NCI-H2196 treated with DMSO at 0.1 percent for 48 hours (cell line): ENCODE data around the gene IL18.
"Not testable (repeated sequence)": the region's sequence is repeated elsewhere in the genome, so short reads cannot be mapped to it uniquely, and the experiment has no call there.

ENCODE experiments used
- DNase-seq: peaks from one replicate; lab custom pipeline; 2025; ENCODE audit not compliant: unreplicated experiment; lab: John Stamatoyannopoulos, UW

IL18 gene

DNA sequence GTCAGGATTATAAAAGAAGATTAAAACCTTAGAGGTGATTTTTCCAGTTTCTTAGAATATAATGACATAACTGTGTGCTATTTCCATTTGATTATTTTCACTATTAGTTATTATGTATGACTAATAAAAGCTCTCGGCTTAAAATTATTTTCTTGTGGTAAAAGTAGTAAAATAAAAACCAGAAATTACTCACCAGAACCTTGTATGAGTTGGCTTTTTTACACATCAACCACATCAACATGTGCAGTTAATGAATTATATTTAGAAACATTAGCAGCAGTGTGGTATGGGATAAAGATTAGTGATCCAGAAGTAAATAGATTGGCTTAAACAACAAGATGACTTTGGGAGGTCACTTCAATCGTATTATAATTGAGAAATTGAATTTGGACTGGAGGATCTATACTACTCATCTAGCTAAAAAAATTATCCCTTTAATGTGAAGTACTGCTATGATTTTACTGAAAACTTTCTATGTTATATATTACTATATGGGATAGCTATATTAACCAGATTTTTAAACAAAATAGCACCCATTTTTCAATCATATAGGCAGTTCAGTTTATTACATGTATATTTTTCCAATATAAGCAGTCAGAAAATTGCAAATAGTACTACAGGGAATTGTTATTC is 8.6 kb upstream of the IL18 start:
- DNase-seq: no peak

DNA sequence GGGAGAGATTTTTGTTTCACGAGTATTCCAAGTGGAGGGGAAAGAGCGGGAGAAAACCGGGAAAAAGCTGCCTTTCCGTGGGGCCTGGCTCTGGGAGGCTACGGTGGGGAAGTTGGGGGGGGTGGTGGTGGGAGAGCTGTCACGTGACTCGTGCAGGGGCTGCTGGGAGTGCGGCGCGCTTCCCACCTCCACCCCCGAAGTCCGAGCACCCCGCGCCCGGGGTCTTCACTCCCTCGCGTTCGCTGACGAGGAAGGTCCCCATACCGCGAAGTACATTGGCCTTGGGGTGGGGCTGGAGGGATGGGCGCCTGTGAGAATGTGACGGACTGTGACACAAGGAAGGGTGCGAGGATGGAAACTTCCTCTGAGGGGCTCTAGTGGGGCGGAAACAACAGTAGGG is 3.3 kb upstream of the IL18 start, which contains the start of gene TEX12:
Gene TEX12, plus strand, starts transcription at position 228 of the 400 bp plus-strand sequence. CDS start 1,897 bp downstream, outside the sequence.
- no peak for DNase-seq

DNA sequence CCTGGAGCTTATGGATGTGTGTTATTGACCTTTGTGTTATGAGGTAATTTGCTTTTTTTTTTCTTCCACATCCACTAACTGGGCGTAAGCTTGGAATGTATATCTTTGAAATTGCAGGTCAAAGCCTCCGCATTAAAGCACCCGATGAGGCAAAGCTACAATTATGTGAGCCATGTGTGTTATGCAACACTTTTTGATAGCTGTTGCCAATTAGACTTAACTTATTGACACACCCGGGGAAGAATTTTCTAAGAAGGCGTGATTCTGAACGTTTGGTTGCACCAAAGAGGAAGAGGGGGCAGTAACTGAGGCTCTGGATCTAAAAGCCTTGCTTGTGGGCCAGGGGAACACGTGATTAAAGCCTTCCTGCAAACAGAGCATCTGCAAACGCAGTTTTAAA is 2.7 kb upstream of the IL18 start:
- DNase-seq: no peak

DNA sequence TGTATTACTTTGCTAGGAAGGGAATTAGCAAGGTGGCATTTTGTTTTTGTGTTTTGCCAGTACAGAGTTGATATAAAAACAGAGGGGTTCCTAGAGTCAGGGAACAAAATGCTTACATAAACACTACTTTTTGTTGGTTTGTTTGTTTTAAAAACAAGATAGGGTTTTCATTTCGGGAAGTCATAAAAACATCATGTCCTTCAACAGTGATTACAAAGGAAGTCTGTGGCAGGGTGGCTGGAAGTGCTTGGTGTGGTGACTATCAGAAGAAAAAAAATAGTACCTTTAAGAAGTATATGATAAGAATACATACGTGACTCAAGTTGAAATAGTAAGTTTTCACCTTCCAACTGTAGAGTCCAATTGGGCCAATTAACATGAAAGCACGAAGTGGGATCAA is 1.2 kb upstream of the IL18 start:
- DNase-seq: no peak

DNA sequence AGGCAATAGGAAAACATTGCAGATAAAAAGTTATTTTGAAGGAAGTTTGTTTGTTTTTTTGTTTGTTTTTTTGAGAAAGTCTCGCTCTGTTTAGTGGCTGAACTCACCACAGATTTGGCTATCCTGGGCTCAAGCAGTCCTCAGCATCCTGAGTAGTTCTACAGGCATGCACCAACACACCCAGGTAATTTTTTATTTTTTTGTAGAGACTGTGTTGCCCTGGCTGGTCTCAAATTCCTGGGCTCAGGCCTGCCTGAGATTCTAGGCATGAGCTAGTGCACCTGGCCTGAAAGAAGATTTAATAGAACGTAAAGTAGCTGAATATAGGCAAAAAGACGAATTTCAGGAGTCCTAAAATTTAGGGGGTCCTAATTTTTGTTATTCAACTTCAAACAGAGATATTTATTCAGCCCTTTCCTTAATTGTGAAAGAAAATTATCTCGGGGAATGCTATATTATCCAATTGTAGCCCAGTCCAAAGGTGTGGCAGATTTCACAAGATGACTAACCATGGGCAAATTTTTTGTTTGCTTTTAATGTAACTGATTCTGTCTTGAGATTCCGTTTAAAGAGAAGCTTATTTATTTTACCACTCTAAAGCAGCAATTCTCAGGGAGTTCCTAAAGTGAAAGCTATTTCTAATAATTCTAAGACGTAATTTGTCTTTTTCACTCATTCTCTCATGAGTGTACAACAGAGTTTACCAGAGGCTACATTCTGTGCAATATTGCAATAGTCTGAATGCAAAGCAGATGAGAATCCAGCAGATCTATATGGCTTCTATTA is 940 bp downstream of the IL18 start:
- DNase-seq: no peak

DNA sequence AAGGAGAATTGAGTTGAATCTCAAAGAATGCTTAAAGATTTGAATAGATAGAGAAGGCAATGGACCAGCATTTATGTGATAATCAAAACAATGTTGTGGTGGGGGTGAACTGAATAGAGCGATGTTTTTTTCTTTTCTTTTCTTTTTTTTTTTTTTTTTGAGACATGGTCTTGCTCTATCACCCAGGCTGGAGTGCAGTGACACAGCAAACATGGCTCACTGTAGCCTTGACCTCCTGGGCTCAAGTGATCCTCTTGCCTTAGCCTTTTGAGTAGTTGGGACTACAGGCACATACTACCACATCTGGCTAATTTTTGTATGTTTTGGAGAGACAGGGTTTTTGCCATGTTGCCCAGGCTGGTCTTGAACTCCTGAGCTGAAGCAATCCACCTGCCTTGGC is 1.7 kb downstream of the IL18 start:
- DNase-seq: not testable (repeated sequence)

DNA sequence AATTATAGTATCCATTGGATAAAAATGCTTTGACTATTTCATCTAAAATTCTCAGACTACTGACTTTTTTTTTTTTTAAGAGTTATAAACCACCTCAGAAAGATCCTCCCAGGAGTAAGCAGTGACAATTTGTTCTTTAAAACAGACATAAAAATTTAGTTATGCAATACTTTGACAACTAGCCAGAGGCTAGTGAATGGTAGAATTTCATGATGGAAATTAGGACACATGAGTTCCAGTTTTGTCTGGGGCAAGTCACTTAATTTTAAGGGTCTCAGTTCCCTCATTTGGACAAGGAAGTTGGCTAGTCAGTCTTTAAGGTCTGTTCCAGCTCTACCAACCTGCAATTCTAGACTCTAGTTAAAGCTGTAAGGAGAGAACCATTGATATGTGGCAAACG is 2.9 kb downstream of the IL18 start:
- no peak for DNase-seq

DNA sequence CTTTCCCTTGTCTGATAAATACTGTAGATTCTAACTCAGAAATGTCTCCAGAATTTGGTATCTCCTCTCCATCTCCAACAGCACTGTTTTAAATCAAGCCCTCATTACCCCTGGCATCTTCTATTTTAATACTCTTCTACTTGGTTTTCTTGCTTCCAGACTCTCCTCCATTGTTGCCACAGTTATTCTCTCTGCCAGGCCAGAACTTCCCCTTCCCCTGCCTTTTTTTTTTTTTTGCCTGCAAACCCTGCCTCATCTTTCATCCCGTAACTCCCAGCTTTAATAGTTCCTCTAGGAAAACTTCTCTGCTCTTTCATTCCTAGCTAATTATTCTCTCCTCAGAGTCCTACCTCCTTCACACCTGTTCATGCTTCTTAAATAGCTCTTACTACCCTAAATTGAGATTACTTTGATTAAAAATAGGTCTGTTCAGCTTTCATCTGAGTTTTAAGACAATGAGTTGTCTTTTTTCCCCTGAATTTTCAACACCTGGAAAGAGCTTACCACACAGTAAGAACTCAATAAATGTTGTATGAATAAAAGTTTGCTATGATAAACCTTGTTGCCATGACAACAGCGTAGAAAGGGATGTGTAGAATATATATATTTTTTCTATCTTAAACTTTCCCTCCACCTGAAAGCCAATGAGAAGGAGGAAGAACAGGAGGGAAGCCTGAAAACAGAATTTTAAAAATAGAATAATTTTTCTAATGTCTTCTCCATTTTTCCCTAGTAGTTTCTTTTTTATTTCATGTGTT is 3.6 kb downstream of the IL18 start:
- DNase-seq: no peak

DNA sequence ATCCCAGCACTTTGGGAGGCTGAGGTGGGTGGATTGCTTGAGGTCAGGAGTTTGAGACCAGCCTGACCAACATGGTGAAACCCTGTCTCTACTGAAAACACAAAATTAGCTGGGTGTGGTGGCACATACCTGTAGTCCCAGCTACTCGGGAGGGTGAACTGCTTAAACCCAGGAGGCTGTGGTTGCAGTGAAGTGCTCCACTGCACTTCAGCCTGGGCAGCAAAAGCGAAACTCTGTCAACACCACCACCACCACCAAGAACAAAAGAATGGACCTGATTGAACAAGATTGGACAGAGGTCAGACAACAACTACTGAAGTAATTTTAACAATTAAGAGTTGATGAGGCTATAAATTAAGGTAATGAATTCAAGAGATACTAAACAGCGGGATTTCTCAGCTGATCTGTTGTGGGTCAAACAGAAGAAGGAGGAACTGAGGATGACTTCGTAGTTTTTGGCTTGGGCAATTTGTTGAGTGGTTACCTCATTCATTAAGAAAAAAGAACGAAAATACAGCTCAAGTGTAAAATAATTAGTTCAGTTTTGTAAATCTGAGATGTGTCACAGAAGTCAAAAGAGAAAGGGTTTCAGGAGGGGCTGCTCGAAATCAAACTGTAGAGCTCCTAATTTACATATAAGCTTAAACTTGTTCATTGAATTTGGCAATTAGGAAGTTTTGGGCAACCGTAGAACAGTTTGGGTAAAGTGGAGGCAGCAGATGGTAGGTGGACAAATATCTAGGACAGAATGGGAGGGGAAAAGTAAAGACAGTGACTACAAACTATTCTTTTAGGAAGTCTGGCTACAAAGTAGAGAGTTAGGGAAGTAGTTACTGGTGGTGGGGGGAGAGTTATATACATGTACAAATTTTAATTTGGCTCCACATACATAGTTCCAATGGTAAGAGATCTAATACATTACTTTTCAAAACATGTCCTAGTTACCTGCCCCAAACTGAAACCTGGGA is 4.5 kb downstream of the IL18 start:
- no peak for DNase-seq

DNA sequence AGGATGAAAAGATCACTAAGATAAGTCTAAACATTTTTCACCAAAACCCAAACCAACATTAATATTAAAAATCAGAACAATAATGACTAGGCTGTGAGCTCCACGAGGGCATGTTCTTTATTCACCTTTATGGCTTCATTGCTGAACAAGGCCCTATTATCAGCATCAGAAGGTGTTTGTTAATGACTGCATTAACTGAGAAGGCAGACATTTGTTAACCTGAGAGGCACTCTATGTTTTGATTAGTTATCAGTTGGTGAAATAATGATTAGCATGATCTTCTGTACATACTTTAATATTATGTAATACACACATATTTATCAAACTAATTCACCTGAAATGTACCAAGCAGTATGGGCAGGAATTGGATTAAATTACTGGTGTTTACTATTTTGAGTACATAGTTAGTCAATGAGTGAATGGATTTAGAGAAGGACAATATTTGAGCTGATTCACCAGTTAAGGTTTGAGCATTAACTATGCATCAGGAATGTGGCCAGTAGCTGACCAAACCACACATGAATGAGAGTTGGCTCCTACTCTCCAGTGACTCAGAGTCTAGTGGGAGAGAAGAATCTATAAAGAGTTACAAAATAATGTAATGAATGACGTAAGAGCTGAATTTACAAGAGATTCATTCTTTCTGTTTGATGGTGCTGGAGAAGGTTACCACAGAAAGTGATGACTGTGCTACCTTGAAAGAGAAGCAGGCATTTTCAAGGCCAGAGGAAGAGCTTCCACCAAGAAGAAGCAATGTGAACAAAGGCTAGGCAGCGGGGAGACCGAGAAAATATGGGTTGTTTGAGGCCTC is 6.7 kb downstream of the IL18 start:
- DNase-seq: peak; percentile 35

DNA sequence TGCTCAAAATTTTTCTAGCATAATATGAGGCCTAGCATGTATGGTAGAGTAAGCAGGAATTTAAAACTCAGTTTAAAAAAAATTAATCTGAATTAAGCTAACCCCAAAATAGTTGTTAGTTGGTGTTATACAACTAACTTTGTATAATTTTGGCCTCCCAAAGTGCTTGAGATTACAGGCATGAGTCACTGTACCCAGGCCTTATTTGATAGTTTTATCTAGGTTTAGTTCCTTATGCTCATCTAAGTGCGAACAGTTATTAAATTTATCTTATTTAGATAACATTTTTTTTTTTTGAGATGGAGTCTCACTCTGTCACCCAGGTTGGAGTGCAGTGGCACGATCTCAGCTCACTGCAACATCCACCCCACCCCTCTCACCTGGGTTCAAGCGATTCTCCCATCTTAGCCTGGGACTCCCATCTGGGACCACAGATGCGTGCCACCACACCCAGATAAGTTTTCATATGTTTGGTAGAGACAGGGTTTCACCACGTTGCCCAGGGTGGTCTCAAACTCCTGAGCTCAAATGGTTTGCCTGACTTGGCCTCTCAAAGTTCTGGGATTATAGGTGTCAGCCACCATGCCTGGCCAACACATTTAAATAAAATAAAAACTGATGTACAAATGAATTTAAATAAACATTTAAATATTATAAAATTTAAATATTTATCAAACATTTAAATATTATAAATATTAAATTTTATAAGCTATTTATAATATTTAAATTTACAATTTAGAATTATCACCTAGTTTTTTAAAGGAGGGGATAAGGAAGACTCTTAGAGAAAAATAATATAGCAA is 7.5 kb downstream of the IL18 start:
- DNase-seq: no peak

DNA sequence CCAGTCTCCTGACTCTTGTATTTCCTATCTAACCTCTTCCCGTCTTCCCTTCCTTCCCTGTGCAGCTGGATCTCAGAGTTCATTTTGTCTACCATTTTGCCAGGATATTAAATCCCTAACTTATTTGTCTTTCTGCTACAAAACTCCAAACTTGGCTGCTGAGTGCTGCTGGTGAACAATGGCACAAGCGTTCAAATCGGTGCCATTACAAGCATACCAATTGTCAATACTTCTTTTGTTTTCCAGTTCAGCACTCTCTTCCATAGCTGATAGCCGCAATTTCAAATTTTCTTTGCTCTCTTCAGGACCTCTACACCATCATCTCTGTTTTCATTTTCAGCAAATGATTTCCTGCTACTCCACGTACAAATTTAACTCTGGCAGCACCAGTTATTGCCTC is 13.4 kb downstream of the IL18 start:
- no peak for DNase-seq

DNA sequence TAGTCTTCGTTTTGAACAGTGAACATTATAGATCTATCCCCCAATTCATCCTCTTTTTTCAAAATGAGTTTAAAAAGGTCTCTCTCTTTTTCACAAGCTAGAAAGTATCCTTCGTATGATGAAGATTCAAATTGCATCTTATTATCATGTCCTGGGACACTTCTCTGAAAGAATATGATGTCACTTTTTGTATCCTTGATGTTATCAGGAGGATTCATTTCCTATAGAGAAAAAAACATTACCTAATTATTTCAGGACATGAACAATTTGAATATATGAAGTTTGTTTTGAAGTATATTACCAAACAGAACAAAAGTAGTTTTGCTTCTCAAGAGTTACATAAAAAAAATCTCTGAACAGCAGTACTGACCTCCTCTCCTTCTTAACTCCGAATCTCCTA is 20.3 kb downstream of the IL18 start:
- no peak for DNase-seq

DNA sequence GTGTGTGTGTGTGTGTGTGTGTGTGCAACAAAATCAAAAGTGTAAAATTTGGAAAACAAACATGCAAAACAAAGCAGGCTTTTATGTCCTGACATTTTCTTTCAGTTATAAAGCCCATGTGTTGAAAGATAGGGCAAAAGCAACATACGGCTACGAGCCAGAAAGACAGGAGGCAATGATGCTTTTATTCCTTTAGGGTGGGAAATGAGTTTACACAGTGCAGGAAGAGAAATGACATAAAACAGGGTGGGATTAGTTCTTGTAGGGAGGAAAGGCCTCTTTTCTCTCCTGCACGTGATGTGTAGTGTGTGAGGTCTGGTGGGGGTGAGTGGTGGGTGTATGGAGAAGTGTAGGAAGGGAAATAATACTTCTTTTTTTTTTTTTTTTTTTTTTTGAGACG is 29.4 kb downstream of the IL18 start:
- DNase-seq: no peak

DNA sequence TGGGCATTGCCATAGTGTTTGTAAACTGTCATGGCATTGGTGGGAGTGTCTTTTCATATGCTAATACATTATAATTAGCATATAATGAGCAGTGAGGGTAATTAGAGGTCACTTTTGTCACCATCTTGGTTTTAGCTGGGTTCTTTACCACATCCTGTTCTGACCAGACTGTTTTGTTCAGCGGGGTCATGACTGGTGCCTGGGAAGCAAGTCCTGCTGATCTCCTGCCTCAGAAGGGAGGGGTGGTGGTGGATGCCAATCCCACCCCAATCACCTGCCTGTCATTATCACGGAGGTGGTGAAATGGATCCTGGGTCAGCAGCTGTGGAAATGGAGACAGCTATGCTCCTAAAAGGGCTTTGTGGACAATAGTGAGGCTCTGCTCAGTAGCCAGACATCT is 31.2 kb downstream of the IL18 start:
- DNase-seq: no peak

DNA sequence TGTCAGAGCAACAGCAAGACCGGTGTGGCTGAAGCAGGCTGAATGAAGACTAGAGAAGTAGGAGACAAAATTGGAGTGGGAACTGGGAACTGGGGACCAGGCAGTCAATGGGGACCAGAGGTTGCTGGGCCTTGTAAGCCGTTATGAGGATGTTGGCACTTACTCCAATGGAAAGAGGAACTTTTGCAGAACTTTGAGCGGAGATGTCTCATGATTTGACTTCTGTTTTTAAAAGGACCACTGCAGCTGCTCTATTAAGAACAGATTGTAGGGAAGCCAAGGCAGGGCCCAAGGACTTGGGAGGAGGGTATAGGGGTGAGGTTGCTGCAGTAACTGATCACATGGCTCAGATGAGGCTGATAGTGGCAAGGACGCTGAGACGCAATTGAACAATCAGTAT is 34.2 kb downstream of the IL18 start:
- DNase-seq: no peak

DNA sequence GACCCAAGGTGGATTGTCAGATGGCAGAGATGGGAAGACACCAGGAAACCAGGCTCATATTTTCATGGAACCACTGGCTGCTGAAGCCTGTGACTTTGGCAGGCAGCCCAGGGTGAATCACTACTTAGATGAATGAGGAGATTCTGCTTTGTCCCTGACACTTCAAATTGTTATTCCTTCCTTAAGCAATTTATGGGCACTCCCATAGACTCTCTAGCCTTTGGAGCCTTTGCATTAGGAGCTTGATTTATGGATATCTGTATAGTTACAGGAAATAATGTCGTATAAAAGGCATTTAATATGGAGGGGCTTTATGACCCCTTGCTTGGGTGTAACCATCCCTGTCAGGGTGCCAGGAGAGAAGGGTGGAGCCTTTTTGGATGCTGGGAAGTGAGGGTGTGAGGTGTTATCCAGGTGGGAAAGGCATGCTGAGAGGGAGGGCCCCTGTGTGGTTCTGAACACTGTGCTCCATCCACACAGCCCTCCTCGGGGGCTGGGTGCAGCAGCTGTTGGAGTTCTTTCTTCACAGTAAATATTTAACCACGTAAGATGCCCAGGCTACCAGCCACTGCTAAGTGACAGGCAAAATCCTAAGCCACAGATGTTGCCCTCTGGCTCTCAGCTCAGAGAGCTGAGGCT is 35.3 kb downstream of the IL18 start:
- DNase-seq: peak; percentile 51

DNA sequence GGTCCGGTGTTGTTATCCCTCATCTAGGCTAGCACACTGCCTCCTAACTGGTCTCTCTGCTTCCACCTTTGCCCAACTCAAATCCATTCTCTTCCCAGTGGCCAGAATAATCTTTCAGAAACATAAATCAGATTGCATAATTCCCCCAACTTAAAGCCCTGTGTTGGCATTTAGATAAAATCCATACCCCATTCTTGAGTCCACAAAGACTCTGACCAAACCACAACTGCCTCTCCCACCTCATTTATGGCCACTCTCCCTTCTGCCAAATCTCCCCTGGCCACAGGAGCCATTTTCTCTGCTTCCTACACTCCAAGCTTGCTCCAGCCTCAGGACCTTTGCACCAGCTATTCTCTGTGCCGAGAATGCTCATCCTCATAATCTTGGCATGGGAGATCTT is 36.8 kb downstream of the IL18 start:
- DNase-seq: no peak

DNA sequence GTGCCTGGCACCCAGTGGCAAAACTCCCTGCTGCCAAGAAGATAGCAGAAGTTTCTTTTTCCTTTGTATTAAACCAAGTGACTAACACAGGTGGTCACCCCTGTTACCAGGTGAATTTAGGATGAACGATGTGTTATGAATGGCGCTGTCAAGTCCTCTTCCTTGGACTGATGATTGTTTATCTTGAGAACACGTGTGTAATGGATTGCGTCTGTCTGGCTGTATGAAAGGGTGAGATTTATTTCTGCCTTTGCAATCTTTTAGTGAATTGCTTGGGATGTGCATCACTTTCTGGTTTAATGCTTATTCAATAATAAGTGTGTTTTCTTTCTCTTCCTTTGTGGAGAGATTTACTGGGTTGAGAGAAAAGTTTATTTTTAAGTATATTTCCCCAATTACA is 40.8 kb downstream of the IL18 start:
- no peak for DNase-seq
